Right lobe of liver (tissue), 6 donors: ENCODE results near the gene B9D1. TPM values are rescaled to one million over a fixed set of nuclear protein-coding genes. Genes with fewer than 3 reads are reported as not detected.

Experiments used
- ATAC-seq, 4 donors: fragments of 200-7000 bp; cut with Tn5 transposase; one replicate each; pipeline ENCODE4 v1.9.1; 2020; ENCODE audit warnings: mild to moderate bottlenecking in 4 of 4, moderate library complexity in 4 of 4
- DNase-seq, 3 donors: peaks; one replicate each; pipeline ENCODE4 v3.0.0-alpha.2; 2020
- H3K27ac ChIP-seq, 3 donors: fragments of 200-600 bp; one replicate each; pipeline ENCODE4 v1.8.0; 2022
- H3K27me3 ChIP-seq, 2 donors: fragments of 200-600 bp; one replicate each; pipeline ENCODE4 v1.8.0; 2022
- H3K36me3 ChIP-seq, 4 donors: fragments of 200-600 bp; sonication (generic) in 1 of 4; one replicate each; pipeline versions ENCODE4 v1.5.1 to v1.8.0; 2017 to 2022; ENCODE audit warnings: control low read depth in 1 of 4
- H3K4me1 ChIP-seq, 4 donors: fragments of 200-600 bp; sonication (generic) in 1 of 4; one replicate each; pipeline versions ENCODE4 v1.5.1 to v1.8.0; 2017 to 2022; ENCODE audit warnings: control low read depth in 1 of 4
- H3K4me3 ChIP-seq, 3 donors: fragments of 200-600 bp; one replicate each; pipeline ENCODE4 v1.8.0; 2022
- H3K9me3 ChIP-seq, 4 donors: fragments of 200-600 bp; sonication (generic) in 1 of 4; one replicate each; pipeline versions ENCODE4 v1.5.1 to v1.8.0; 2017 to 2022; ENCODE audit warnings: control low read depth in 1 of 4
- POLR2A ChIP-seq: fragments of 450-650 bp; IDR thresholded peaks from one replicate; pipeline ENCODE4 v1.6.1; 2017; ENCODE audit warnings: antibody characterized with exemption, mild to moderate bottlenecking
- whole genome bisulfite sequencing: methylation state at CpG from one replicate; pipeline ENCODE4 v1.1.6; 2018; ENCODE audit warnings: low coverage, low lambda C conversion rate; ENCODE audit not compliant: insufficient coverage; ENCODE audit errors: missing lambda C conversion rate; 5-methylcytosine and 5-hydroxymethylcytosine counted together
- intact Hi-C, 2 donors: fragments of 100-400 bp; cut with DNase I; formaldehyde crosslinking; loops; one replicate each; pipeline versions ENCODE4 v1.11.2 to v1.14.1; 2022
- total RNA-seq, 6 experiments: library from RNA; depleted of rRNA in 2 of 6; stranded (reverse); fragments of >200 nt in 2 of 6; fragmentation: NEBNext Ultra II Directional in 3 of 6; extraction: Animal tissue kit (Norgen Biotek cat#: 25700) in 3 of 6; gene quantifications; one replicate each; pipeline versions ENCODE4 v1.1.0 to v1.2.4, GENCODE V29; 2016 to 2023
- TF ChIP-seq, protein P1 (sequence below), 4 donors: fragments of 200-600 bp in 3 of 4; fragments of 450-650 bp in 1 of 4; IDR thresholded peaks; one replicate each; pipeline versions ENCODE4 v1.5.1 to v1.8.0; 2016 to 2022; ENCODE audit warnings: antibody characterized with exemption in 4 of 4, mild to moderate bottlenecking in 2 of 4
- donor health status: DM: no; HTN: yes; CAD: no.
- donor health status: DM: no; HTN: no; CAD: no.
- donor health status: DM: no; HTN: no; CAD: no.
- donor health status: DM: no; HTN: yes; CAD: no.
- donor health status: DM: no; HTN: yes; CAD: no.

Gene B9D1
- total RNA-seq, 6 experiments from 2014 or later: 2.3 to 27.9 (median 5.7) TPM

DNA sequence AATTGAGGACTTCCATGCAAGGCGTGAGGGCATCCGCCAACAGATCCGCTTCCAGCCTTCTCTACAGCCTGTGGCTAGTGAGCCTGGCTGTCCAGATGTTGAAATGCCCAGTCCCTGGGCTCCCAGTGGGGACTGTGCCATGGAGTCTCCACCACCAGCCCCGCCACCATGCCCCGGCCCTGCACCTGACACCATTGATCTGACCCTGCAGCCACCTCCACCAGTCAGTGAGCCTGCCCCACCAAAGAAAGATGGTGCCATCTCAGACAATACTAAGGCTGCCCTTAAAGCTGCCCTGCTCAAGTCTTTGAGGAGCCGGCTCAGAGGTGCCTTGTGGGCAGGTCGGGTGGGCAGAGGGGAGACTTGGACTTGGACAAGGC lies 18.8 kb upstream of the B9D1 start:
- Histone ChIP-seq H3K36me3 (peaks cover 0 to 24% (median 6%) of the 10 kb centered on the region in 4 donors), H3K27ac (no peak overlapping the region)
- 100% methylated on average over 1 of the region's 7 CpGs for whole genome bisulfite sequencing

DNA sequence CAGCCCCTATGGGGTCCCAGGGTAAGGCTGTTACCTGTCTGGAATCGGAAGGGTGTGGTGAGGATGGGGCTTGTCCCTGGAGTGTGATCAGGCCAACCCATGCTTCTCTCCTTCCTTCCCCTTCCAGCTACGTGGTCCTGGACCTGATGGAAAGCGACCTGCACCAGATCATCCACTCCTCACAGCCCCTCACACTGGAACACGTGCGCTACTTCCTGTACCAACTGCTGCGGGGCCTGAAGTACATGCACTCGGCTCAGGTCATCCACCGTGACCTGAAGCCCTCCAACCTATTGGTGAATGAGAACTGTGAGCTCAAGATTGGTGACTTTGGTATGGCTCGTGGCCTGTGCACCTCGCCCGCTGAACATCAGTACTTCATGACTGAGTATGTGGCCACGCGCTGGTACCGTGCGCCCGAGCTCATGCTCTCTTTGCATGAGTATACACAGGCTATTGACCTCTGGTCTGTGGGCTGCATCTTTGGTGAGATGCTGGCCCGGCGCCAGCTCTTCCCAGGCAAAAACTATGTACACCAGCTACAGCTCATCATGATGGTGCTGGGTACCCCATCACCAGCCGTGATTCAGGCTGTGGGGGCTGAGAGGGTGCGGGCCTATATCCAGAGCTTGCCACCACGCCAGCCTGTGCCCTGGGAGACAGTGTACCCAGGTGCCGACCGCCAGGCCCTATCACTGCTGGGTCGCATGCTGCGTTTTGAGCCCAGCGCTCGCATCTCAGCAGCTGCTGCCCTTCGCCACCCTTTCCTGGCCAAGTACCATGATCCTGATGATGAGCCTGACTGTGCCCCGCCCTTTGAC lies 18.2 kb upstream of the B9D1 start:
- Histone ChIP-seq H3K4me1 (peaks cover 0 to 18% (median 7%) of the 10 kb centered on the region in 4 donors), H3K36me3 (peaks cover 0 to 24% (median 6%) of the 10 kb centered on the region in 4 donors), H3K27ac (no peak overlapping the region), H3K9me3 (no peaks in the 10 kb centered on the region), H3K27me3 (no peaks in the 10 kb centered on the region), H3K4me3 (no peak overlapping the region)
- WGBS: 72% methylated on average over 4 of the region's 29 CpGs
- TF ChIP-seq, protein P1, sequence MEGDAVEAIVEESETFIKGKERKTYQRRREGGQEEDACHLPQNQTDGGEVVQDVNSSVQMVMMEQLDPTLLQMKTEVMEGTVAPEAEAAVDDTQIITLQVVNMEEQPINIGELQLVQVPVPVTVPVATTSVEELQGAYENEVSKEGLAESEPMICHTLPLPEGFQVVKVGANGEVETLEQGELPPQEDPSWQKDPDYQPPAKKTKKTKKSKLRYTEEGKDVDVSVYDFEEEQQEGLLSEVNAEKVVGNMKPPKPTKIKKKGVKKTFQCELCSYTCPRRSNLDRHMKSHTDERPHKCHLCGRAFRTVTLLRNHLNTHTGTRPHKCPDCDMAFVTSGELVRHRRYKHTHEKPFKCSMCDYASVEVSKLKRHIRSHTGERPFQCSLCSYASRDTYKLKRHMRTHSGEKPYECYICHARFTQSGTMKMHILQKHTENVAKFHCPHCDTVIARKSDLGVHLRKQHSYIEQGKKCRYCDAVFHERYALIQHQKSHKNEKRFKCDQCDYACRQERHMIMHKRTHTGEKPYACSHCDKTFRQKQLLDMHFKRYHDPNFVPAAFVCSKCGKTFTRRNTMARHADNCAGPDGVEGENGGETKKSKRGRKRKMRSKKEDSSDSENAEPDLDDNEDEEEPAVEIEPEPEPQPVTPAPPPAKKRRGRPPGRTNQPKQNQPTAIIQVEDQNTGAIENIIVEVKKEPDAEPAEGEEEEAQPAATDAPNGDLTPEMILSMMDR (IDR thresholded peaks at IDR 0.05): no peak
- no peak for TF ChIP-seq POLR2A
- peak in 2 of 3 donors; percentile 18 to 45 for DNase-seq
- no peak for ATAC-seq
- intact Hi-C loops: no loop called here

More for the DNA sequence above, 18.8 kb upstream of the B9D1 start:
- no peaks in the 10 kb centered on the region for H3K27me3 ChIP-seq
- peaks cover 0 to 22% (median 7%) of the 10 kb centered on the region in 4 donors for H3K4me1 ChIP-seq
- TF ChIP-seq POLR2A: no peak
- TF ChIP-seq, protein P1 (IDR thresholded peaks at IDR 0.05): no peak
- ATAC-seq (no peak), DNase-seq (peak in 2 of 3 donors; percentile 11 to 39)
- no peaks in the 10 kb centered on the region for H3K9me3 ChIP-seq
- H3K4me3 ChIP-seq: no peak overlapping the region
- intact Hi-C loops: no loop called here

DNA sequence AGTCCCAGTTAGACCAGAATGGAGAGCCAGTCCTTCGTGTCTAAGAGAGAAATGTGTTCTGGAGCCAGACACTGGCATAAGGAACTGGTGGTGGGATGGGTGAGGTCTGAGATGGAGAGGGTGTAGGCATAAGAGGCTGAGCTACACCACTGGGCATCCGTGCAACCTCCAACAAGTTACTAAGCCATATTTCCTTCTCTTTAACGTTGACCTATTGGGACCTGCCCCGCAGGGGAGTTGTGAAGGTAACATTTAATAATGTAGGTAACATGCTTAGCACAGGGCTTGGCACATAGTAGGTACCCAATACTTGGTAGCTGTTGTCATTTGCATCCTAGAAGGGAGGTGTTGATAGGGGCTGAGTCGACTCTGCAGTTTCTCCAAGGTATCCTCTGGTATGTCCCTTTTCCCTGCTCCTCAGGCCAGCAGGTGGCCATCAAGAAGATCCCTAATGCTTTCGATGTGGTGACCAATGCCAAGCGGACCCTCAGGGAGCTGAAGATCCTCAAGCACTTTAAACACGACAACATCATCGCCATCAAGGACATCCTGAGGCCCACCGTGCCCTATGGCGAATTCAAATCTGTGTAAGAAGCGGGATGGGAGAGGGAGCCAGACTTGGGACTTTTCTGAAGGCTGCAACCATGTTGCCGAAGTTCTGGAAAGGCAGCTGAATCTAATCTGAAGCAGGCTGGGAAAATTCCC lies 17.0 kb upstream of the B9D1 start:
- ATAC-seq (no peak), DNase-seq (peak in 1 of 3 donors; percentile 38)
- Histone ChIP-seq H3K9me3 (no peaks in the 10 kb centered on the region), H3K36me3 (peaks cover 0 to 24% (median 6%) of the 10 kb centered on the region in 4 donors), H3K4me1 (peaks cover 0 to 15% (median 7%) of the 10 kb centered on the region in 4 donors), H3K27me3 (no peaks in the 10 kb centered on the region), H3K4me3 (peak overlapping the region in 2 of 3 donors; percentile 65 to 85), H3K27ac (no peak overlapping the region)
- WGBS: 68% methylated on average over 4 of the region's 13 CpGs
- intact Hi-C loops: no loop called here
- TF ChIP-seq POLR2A: no peak
- TF ChIP-seq, protein P1 (IDR thresholded peaks at IDR 0.05): no peak

DNA sequence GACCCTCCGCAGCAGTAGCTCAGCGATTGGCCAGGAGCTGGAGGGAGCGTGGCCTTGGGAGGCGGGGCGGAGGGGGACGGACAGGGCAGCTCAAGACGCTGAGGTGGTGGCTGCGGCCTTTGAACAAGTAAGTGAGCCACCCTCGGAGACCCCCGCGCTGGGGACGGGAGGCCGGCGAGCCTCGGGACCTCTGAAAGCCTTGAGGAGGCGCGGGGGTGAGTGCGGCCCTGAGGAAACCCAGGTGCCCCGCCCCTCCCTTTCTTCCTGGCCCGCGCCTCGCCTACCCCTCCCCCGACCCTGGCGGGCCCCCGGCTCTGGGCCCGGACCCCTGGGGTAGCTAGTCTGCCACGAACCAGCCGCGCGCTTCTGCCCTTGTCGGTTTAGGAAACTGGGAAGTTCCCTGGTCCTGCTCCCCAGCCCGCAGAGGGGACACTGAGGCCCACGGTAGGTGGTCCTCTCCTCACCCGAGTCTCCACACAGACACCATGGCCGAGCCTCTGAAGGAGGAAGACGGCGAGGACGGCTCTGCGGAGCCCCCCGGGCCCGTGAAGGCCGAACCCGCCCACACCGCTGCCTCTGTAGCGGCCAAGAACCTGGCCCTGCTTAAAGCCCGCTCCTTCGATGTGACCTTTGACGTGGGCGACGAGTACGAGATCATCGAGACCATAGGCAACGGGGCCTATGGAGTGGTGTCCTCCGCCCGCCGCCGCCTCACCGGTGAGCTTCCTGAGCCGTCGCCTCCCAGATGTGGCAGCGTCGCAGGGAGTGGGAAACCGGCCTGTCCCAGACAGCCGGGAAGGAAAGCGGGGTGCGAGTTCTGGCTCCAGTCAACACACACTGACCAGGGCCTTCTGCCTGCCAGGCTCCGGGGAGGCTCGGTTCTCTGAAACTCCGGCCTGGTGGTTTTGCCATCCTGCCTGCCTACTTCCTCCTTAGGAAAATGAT lies 16.2 kb upstream of the B9D1 start, which contains the start of gene MAPK7:
TSS of gene MAPK7 (plus strand) at position 83 of the 945 bp plus-strand sequence. CDS start at position 486, 403 bp downstream.
- TF ChIP-seq, protein P1 (IDR thresholded peaks at IDR 0.05): no peak
- no peak for TF ChIP-seq POLR2A
- H3K36me3 ChIP-seq: peaks cover 0 to 24% (median 6%) of the 10 kb centered on the region in 4 donors
- ATAC-seq (peak in 1 of 4 donors; percentile 2), DNase-seq (peak in 1 of 3 donors; percentile 59)
- intact Hi-C loops: no loop called here
- peak within 1 kb of the TSS; percentile 65 to 86 (median 85) for H3K4me3 ChIP-seq
- peaks cover 0 to 15% (median 7%) of the 10 kb centered on the region in 4 donors for H3K4me1 ChIP-seq
- WGBS: 16% methylated on average over 14 of the region's 69 CpGs
- H3K9me3 ChIP-seq: no peaks in the 10 kb centered on the region
- peak within 1 kb of the TSS; percentile 86 to 94 (median 92) for H3K27ac ChIP-seq
- H3K27me3 ChIP-seq: no peaks in the 10 kb centered on the region
